Suppressor macrophage (primary cell): Measurements from ENCODE around the gene BMERB1.
"Not testable (repeated sequence)": the region's sequence is repeated elsewhere in the genome, so short reads cannot be mapped to it uniquely, and the experiment has no call there.

ENCODE experiments used
- DNase-seq, 4 experiments: peaks; one replicate each; pipeline ENCODE4 v3.0.0-alpha.2; 2020 to 2022

The BMERB1 gene

GRCh38 chr16:15564604-15565339 lies 130.4 kb downstream of the BMERB1 start:
- no peak for DNase-seq

DNA sequence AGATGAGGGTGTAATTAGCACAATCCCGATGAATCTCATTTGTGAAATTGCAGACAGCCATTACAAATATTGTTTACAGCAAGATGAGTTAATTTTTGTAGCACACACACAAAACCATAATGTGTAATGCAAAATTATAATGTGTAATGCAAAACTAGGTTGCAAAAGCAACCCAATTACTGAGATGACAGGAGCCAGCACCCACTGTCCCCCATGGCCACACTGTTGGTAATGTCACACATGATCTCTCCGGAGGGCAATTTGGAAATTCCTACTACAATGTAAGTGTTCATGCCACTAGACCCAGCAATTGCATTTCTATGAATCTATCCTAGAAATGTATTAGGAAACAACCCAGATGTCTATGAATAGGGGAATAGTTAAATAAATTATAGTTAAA lies 131.7 kb downstream of the BMERB1 start:
- DNase-seq, result peak in 1 of 4 experiments; percentile 17

- no peak for DNase-seq
These were observed 133.4 kb downstream of the BMERB1 start for GRCh38 chr16:15567823-15568222.

DNA sequence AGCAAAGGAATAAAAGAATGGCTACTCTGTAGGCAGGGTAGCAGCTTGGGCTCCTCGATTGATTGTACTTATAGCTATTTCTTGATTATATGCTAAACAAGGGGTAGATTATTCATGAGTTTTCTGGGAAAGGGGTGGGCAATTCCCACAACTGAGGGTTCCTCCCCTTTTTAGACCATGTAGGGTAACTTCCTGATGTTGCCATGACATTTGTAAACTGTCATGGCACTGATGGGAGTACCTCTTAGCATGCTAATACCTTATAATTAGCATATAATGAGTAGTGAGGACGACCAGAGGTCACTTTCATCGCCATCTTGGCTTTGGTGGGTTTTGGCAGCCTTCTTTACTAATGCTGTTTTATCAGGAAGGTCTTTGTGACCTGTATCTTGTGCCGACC lies 136.3 kb downstream of the BMERB1 start:
- DNase-seq, result not testable (repeated sequence)

DNA sequence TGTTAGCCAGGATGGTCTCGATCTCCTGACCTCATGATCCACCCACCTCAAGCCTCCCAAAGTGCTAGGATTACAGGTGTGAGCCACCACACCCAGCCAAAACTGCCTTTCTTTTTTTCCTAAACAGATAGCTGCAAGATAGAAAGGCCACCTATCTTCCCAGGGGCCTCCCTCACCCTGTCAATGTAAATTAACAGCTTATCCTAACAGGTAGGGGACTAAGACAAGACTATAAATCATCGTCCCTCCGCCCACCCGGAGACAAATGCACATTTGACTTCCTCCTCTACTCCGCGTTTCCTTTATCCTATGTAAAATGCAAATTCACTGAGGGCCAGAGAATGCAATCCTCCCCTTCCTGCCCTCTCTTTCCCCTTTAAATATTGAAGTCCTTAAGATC lies 137.2 kb downstream of the BMERB1 start:
- DNase-seq, result peak; percentile 37 to 73 (median 54)

DNA sequence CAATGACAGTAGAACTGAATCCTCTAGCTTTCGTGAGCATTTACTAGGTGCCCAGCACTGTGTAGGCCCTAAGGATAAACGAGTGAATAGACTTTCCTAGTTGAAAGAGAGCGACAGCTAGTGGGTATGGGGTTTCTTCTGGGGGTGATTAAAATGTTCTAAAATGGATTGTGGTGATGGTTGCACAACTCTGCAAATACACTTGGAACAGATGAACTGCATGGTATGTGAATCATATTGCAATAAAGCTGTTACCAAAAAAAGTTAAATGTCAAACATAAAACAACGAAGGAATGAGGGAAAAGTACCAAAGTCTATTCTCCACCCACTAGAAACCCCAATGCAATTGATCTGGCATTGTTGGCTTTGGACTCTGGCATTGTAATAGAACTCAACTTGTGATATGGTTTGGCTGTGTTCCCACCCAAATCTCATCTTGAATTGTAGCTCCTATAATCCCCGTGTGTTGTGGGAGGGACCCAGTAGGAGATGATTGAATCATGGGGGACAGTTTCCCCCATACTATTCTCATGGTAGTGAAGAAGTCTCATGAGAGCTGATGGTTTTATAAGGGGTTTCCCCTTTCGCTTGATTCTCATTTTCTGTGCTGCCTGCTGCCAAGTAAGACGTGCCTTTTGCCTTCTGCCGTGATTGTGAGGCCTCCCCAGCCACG lies 138.1 kb downstream of the BMERB1 start:
- peak in 3 of 4 experiments; percentile 26 to 50 (median 38) for DNase-seq

- DNase-seq, result no peak
These were observed 139.0 kb downstream of the BMERB1 start for GRCh38 chr16:15573274-15573895.

DNA sequence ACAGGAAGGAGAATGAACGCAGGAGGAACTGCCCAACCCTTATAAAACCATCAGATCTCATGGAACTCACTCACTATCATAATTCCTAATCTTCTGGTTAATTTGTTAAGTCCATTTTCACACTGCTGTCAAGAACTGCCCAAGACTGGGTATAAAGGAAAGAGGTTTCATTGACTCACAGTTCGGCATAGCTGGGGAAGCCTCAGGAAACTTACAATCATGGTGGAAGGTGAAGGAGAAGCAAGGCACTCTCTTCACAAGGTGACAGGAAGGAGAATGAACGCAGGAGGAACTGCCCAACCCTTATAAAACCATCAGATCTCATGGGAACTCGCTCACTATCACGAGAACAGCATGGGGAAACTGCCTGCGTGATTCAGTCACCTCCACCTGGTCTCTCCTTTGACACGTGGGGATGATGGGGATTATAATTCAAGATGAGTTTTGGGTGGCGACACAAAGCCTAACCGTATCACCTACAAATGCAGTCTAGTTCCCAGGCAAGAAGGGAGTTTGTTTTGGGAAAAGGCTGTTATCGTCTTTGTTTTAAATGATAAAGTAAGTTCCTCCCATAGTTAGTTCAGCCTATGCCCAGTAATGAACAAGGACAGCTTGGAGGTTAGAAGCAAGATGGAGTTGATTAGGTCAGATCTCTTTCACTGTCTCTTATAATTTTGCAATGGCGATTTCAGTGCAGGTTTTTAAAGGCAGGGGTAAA lies 139.7 kb downstream of the BMERB1 start:
- DNase-seq, result not testable (repeated sequence)

DNA sequence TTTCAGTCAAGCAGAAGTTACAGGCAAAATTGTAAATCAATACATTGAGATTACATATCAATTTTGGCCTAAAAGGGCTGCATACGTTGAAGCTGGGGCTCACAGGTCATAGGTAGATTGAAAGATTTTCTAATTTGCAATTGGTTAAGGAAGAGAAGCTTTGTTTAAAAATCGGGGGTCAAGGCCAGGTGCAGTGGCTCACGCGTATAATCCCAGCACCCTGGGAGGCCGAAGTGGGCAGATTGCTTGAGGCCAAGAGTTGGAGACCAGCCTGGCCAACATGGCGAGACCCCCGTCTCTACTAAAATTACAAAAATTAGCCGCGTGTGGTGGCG lies 140.2 kb downstream of the BMERB1 start:
- no peak for DNase-seq

DNA sequence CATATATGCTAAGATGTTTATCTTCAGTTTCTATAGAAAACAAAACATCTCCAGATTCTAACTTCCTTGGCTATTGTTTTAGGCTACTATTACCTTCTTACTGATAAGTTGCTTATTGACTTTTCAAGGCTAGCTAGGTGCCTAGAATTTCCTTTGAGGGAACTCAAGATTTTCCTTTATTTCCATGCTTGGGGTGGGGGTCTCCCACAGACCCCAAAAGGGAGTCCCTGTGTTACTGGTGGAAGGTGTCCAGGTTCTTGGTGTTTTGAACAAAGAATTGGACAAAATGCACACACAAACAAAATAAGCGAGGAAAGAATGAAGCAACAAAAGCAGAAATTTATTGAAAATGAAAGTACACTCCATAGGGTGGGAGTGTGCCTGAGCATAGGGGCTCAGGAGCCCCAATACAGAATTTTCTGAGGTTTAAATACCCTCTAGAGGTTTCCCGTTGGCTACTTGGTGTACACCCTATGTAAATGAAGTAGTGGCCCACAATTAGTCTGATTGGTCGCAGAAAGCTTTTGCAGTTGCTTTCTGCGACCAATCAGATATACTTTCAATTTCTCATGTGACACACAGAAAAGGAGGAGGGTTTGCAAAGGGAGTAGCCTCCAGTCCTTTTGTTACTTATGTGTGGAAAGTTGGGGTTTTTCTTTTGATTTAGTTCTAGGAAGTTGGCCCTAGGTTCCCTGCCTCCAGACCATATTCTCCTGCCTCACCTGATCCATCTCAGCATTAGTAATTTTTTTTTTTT lies 141.1 kb downstream of the BMERB1 start:
- DNase-seq, result no peak

GRCh38 chr16:15576960-15577958 lies 142.9 kb downstream of the BMERB1 start:
- no peak for DNase-seq

DNA sequence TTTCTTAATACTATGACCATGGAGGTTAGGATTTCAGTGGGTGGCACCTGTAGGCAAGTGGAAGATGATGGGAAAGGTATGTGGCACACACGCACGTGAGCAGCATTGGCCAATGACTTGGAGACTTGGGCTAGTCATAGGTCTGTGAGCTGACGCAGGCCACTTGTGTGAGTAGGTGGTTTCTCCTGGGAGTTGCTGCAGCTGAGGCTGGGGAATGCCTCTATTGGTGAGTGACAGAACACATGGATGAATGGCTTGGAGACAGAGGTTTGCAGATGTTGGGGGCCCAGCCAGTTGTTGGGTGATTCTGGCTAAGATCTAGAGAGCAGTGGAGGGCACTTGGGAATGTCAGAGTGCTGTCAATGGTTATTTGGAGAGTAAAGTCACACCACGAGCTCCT lies 144.4 kb downstream of the BMERB1 start:
- DNase-seq, result no peak

- peak in 1 of 4 experiments; percentile 20 for DNase-seq
These were observed 146.9 kb downstream of the BMERB1 start for GRCh38 chr16:15581127-15581815.

- DNase-seq, result no peak
These were observed 149.1 kb downstream of the BMERB1 start for GRCh38 chr16:15583526-15583925.

DNA sequence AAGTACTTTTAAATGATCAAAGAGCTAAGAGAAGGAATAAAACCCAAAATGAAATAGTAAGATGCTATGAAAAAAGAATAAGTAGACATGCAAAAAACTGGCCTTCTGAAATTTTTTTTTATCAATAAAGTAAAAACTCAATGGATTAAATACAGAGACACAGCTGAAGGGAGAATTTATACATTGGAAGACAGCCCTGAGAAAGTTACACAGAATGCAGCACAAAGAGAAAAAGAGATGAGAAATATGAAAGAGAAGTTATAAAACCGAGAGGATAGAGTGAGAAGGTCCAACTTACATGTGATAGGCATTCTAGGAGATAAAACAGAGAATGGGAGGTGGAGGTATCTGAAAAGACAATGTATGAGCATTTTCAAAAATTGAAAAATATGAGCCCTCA lies 151.6 kb downstream of the BMERB1 start:
- DNase-seq, result no peak

DNA sequence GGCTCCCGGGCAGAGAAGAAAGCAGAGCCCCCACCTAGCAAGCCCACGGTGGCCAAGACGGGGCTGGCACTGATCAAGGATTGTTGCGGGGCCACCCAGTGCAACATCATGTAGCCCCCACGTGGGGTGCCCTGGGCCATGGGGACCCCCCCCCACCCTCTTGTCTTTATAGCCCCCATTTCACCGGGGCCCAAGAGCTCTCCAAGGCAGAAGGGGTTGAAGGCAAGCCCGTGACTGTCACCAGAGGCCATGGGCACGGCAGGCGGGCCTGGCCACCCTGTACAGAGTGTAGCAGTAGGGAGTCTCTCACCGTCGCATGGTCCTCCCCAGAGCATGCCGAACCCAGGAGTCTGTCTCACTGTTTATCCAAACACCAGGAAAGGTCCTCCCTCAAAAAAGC lies 152.3 kb downstream of the BMERB1 start:
- DNase-seq, result no peak

- DNase-seq, result no peak
These were observed 152.9 kb downstream of the BMERB1 start for GRCh38 chr16:15587152-15587825.

DNA sequence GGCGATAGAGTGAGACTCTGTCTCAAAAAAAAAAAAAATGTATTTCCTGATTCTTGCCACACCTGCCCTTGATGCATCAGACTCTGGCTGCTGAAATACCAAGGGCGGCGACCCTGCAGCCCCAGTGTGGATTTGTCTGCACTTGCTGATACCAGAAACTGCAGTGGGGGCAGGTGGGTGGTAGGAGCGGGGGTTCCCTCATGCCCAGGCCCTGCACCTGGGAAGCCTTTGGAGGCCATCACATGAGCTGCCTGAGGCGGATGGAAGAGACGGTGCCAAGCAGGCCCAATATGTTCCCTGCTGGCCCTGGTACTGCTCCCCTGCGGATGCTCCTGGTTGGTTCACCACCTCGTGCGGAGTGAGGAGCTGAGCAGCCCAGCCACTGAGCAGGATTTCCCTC lies 157.9 kb downstream of the BMERB1 start:
- DNase-seq, result peak in 2 of 4 experiments; percentile 28 to 33

DNA sequence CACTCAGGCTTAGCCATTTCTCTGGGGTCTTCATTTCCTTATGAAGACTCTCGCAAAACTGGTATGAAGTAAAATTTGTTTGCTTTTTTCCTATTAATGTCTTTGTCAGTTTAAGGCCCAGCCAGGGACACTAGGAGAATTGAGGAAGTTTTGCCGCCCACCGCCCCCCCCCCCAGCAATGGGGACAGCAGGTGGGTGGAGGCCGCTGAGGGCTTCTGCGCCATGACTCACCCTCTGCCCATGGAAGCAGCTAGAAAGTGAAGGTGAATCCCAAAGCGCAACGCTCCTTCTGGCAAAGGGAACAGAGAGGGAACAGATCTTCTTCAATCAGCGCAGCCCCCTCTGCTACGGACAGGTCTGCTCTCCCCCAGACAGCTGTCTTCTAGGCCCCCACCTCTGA lies 158.8 kb downstream of the BMERB1 start:
- peak; percentile 78 to 89 (median 88) for DNase-seq
